22Rv1 (cell line): Measurements from ENCODE around the gene KIAA0232.

Experiments
- CTCF ChIP-seq: fragments of 450-650 bp; IDR thresholded peaks from 2 replicates; pipeline ENCODE4 v1.5.1; 2017; ENCODE audit warnings: mild to moderate bottlenecking
- ZFX ChIP-seq: fragments of 450-650 bp; IDR thresholded peaks from 2 replicates; pipeline ENCODE4 v1.6.1; 2017; ENCODE audit warnings: antibody characterized with exemption, borderline replicate concordance

GRCh38 chr4:6920171-6920570 is 137.6 kb downstream of the KIAA0232 start:
- TF ChIP-seq CTCF (no peak), ZFX (no peak)
